ENCODE results near the gene PRKRIP1. TPM values are rescaled to one million over a fixed set of nuclear protein-coding genes. Genes with fewer than 3 reads are reported as not detected.

PRKRIP1 gene
- total RNA-seq, 6 donors from 2014 or later = 17.8 to 80.7 (median 23.0) TPM

- H3K9me3 ChIP-seq = no peaks in the 10 kb centered on the region
- no peak for DNase-seq
- TF ChIP-seq CTCF (IDR thresholded peaks at IDR 0.05) = no peak
- TF ChIP-seq POLR2AphosphoS5 (IDR thresholded peaks at IDR 0.05) = no peak
- no peak for TF ChIP-seq POLR2A (IDR thresholded peaks at IDR 0.05)
- TF ChIP-seq EP300 (IDR thresholded peaks at IDR 0.05) = no peak
- H3K27ac ChIP-seq = no peak overlapping the region
- no peak for ATAC-seq (ENCODE audit: low FRiP score in 2 of 2)
- 94 to 96% methylated on average over 10 of the region's 10 CpGs for WGBS, 2 donors
- H3K4me3 ChIP-seq = no peak overlapping the region
- peaks cover 0 to 27% (median 7%) of the 10 kb centered on the region in 4 donors for H3K36me3 ChIP-seq
- H3K4me1 ChIP-seq = peaks cover 24 to 43% (median 27%) of the 10 kb centered on the region in 4 donors
- no peaks in the 10 kb centered on the region for H3K27me3 ChIP-seq
Observed at GRCh38 chr7:102436118-102436517, 40.0 kb downstream of the PRKRIP1 start.

DNA sequence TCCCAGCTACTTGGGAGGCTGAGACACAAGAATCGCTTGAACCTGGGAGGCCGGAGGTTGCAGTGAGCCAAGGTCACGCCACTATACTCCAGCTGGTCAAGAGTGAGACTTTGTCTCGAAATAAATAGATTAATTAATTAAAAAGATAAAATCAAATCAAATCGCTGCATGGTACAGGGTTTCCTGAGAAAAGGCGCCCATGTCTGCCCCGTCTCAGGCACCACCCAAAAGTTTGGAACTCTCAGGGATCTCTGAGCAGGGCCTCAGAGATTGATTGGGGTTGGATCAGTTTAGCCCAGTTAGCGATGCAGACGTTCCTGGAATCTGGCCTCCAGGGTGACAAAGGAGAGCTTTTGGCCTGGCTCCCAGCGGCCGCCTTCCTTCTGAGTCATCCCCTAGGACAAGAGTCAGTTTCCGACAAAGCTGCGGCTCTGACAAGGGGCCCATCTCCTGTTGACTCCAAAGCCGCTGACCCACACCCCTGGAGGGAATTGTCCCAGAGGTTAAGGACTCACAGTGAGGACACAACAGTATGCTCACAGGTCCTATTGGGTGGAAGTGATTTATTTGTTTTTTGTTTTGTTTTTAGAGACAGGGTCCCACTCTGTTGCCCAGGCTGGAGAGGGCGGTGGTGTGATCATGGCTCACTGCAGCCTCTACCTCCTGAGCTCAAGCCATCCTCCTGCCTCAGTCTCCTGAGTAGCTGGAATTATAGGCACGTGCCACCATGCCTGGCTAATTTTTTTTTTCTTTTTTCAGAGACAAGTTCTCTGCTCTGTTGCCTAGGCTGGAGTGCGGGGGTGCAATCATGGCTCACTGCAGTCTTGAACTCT lies 44.0 kb downstream of the PRKRIP1 start:
- Histone ChIP-seq H3K9me3 (no peaks in the 10 kb centered on the region), H3K4me3 (no peak overlapping the region), H3K4me1 (peaks cover 0 to 6% (median 3%) of the 10 kb centered on the region in 4 donors), H3K27me3 (no peaks in the 10 kb centered on the region), H3K27ac (peak overlapping the region; percentile 30 to 81 (median 55)), H3K36me3 (peaks cover 0 to 41% (median 21%) of the 10 kb centered on the region in 4 donors)
- peak; percentile 55 to 63 for ATAC-seq (ENCODE audit: low FRiP score in 2 of 2)
- TF ChIP-seq POLR2AphosphoS5 (IDR thresholded peaks at IDR 0.05) = no peak
- no peak for TF ChIP-seq EP300 (IDR thresholded peaks at IDR 0.05)
- TF ChIP-seq POLR2A (IDR thresholded peaks at IDR 0.05) = no peak
- TF ChIP-seq CTCF (IDR thresholded peaks at IDR 0.05) = no peak
- DNase-seq = peak in 1 of 2 donors; percentile 44
- 75 to 86% methylated on average over 17 of the region's 17 CpGs for WGBS, 2 donors

- no peak overlapping the region for H3K27ac ChIP-seq
- ATAC-seq (ENCODE audit: low FRiP score in 2 of 2) (no peak), DNase-seq (no peak)
- H3K4me1 ChIP-seq = peaks cover 0 to 6% (median 3%) of the 10 kb centered on the region in 4 donors
- H3K4me3 ChIP-seq = no peak overlapping the region
- WGBS, 2 donors = 92 to 94% methylated on average over 17 of the region's 17 CpGs
- peaks cover 0 to 45% (median 36%) of the 10 kb centered on the region in 4 donors for H3K36me3 ChIP-seq
- no peaks in the 10 kb centered on the region for H3K9me3 ChIP-seq
- no peak for TF ChIP-seq CTCF (IDR thresholded peaks at IDR 0.05)
- TF ChIP-seq POLR2AphosphoS5 (IDR thresholded peaks at IDR 0.05) = no peak
- TF ChIP-seq EP300 (IDR thresholded peaks at IDR 0.05) = no peak
- TF ChIP-seq POLR2A (IDR thresholded peaks at IDR 0.05) = no peak
- no peaks in the 10 kb centered on the region for H3K27me3 ChIP-seq
Observed at GRCh38 chr7:102444961-102445673, 49.0 kb downstream of the PRKRIP1 start.

- Histone ChIP-seq H3K27me3 (no peaks in the 10 kb centered on the region), H3K36me3 (peaks cover 0 to 44% (median 36%) of the 10 kb centered on the region in 4 donors), H3K27ac (no peak overlapping the region), H3K9me3 (no peaks in the 10 kb centered on the region), H3K4me3 (no peak overlapping the region), H3K4me1 (peaks cover 0 to 4% (median 2%) of the 10 kb centered on the region in 4 donors)
- TF ChIP-seq CTCF (IDR thresholded peaks at IDR 0.05) (no peak), POLR2A (IDR thresholded peaks at IDR 0.05) (no peak), POLR2AphosphoS5 (IDR thresholded peaks at IDR 0.05) (no peak), EP300 (IDR thresholded peaks at IDR 0.05) (no peak)
- DNase-seq (no peak), ATAC-seq (ENCODE audit: low FRiP score in 2 of 2) (no peak)
- 42 to 47% methylated on average over 2 of the region's 2 CpGs for WGBS, 2 donors
Observed at GRCh38 chr7:102445674-102446071, 49.5 kb downstream of the PRKRIP1 start.
